GM18873 (cell line): ENCODE measurements around the gene ETV2.

Experiments used
- ATAC-seq: cut with Tn5 transposase; IDR thresholded peaks from one replicate; pipeline ENCODE4 v1.9.1; 2021; ENCODE audit warnings: mild to moderate bottlenecking, moderate library complexity, moderate number of reproducible peaks; ENCODE audit not compliant: unreplicated experiment, low FRiP score

The ETV2 gene

GRCh38 chr19:35623327-35624010 is 18.1 kb upstream of the ETV2 start:
- no peak for ATAC-seq

- ATAC-seq = peak; percentile 5
These were observed 13.3 kb upstream of the ETV2 start for GRCh38 chr19:35628264-35628564.

DNA sequence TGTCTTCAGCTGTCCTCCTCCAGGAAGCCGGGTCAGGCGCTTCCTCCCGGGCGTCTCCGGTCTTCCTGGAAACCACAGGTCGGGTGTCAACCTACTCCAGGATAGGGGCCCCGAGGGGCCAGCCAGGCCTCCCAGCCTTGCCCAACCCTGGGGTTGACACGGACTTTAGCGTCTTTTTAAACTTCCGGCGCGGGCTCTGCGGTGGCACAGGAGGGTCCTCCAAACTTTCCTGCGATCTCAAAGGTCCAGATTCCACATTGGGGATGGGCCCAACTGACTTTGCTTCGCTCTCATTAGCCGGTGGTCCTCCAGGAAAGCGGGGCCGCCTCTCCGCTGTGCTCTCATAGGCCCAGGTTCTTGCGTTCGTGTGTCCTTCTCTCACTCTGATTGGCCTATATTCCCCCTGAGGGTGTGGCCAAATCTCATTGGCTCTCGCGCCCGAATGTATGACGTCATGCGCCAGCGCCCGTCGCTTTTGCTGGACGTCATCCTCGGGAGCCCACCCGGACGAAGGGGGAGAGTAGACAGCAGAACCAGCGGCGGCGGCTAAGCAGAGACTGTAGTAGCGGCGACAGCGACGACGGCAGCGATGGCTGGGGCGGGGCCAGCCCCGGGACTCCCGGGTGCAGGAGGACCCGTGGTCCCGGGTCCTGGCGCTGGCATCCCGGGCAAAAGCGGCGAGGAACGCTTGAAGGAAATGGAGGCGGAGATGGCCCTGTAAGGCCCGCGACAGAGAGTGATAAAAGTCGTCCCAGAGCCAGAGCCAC is 12.8 kb upstream of the ETV2 start, which contains the start of gene RBM42:
RBM42 (plus strand) TSS at position 472 of the 767 bp plus-strand sequence; CDS start at position 590, 118 bp downstream.
- peak; percentile 94 for ATAC-seq

- ATAC-seq = no peak
These were observed 12.3 kb upstream of the ETV2 start for GRCh38 chr19:35629332-35629633.

DNA sequence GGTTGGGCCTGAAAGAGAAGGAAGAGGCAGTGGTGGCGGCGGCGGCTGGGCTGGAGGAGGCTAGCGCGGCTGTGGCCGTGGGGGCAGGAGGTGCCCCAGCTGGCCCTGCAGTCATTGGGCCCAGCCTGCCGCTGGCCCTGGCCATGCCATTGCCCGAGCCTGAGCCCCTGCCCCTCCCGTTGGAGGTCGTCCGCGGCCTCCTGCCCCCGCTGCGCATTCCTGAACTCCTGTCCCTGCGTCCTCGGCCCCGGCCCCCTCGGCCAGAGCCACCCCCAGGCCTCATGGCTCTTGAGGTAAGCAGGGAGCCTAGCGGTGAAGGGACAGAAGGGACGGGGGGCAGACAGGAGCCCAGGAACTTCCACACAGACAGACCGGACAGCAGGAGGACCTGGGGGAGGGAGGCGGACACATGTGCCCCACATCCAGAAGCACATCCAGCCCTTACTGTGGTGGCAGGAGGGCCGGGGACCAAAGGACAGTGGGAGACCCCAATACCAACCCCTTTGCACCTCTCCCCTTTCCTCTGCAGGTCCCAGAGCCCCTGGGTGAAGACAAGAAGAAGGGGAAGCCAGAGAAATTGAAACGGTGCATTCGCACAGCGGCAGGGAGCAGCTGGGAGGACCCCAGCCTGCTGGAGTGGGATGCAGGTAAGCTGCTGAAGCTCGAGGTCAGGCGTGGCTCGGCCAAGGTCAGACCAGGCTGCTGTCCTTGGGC is 7.7 kb upstream of the ETV2 start:
- ATAC-seq = no peak

DNA sequence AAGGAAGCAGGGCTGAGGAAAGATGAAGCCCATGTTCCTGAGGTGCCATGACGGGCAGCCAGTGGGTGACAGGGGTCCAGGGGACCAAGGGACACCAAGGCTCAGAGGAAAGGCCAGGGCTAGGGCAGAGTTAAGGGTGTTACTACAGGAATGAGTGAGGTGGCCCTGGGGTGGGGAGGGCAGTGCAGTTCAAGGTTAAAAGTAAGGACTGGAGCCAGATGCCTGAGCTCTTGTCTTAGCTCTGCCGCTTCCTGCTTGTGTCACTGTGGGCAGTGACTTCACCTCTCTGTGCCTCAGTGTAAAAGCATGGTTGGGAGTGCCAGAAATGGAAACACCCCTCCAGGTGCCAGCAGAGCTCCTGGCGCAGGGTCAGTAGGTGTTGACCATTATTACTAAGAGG is 4.9 kb upstream of the ETV2 start:
- ATAC-seq = no peak

- no peak for ATAC-seq
These were observed 4.4 kb upstream of the ETV2 start for GRCh38 chr19:35637165-35637564.

DNA sequence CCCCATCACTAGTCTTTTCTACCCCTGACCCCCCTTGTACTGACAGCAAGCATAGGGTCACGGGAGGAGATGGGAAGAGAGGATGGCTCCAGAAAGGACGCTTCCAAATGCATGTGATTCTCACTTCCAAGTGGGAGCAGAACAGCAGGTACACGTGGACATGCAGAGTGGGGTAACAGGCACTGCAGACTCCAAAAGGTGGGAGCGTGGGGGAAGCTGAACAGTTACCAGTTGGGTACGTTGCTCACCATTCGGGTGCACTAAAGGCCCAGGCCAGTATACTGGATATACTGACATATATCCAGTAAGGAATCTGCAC is 2.3 kb upstream of the ETV2 start:
- ATAC-seq = no peak

DNA sequence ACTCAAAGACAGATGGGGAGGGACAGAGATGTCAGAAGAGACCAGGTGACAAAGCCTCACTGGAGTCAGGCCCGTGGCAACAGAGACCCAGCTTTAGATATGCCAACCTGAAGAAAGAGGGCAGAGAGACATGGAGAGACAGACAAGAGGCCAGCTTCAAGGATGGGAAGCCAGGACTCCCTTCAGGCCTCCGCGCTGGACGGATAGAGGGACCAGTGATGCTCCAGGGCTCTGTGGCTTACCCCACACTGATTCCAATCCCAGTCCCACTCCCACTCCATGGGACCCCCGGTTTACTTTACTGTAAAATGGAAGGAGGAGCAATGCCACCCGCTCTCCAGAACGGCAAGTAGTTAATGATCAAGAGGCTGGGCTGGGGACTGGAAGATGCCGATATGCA is 1.7 kb upstream of the ETV2 start:
- ATAC-seq = no peak

DNA sequence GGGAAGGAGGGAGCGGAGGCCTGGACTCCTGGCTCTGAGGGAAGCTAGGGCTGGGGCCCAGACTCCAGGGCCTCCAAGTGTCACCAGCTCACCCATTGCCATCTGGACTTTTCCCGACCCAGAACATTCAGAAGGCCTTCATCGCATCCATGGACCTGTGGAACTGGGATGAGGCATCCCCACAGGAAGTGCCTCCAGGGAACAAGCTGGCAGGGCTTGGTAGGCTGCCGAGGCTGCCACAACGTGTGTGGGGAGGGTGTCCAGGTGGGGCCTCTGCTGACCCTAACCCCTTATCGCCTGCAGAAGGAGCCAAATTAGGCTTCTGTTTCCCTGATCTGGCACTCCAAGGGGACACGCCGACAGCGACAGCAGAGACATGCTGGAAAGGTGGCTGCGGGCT is 767 bp downstream of the ETV2 start:
- ATAC-seq = no peak

GRCh38 chr19:35642798-35643254 is 1.3 kb downstream of the ETV2 start:
- ATAC-seq = no peak

DNA sequence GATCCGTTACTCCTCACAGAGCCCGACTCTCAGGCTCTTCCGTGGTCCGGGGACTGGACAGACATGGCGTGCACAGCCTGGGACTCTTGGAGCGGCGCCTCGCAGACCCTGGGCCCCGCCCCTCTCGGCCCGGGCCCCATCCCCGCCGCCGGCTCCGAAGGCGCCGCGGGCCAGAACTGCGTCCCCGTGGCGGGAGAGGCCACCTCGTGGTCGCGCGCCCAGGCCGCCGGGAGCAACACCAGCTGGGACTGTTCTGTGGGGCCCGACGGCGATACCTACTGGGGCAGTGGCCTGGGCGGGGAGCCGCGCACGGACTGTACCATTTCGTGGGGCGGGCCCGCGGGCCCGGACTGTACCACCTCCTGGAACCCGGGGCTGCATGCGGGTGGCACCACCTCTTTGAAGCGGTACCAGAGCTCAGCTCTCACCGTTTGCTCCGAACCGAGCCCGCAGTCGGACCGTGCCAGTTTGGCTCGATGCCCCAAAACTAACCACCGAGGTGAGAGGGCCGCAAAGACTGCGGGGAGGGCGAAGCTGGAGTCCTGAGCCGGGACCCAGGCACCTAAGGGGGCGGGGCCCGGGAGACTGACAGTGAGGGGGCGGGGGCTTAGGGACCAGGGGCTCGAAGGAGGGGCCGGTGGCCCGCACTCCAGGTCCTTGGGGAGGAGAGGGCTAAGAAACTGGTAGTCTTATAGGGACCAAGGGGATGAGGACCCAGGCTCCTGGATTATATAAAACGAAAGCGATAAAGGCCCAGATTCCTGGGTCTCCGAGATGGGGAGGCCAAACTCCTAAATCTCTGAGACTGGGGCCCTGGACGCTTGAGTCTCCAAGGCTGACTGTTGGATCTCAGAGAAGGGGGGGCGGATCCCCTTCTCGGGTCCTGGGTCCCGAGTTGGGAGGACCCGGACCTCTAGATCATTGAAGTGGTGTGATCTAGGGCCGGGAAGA is 2.0 kb downstream of the ETV2 start:
- peak; percentile 32 for ATAC-seq

- ATAC-seq = peak; percentile 53
These were observed 2.9 kb downstream of the ETV2 start for GRCh38 chr19:35644206-35644986.

GRCh38 chr19:35644987-35645679 is 3.6 kb downstream of the ETV2 start:
- no peak for ATAC-seq

DNA sequence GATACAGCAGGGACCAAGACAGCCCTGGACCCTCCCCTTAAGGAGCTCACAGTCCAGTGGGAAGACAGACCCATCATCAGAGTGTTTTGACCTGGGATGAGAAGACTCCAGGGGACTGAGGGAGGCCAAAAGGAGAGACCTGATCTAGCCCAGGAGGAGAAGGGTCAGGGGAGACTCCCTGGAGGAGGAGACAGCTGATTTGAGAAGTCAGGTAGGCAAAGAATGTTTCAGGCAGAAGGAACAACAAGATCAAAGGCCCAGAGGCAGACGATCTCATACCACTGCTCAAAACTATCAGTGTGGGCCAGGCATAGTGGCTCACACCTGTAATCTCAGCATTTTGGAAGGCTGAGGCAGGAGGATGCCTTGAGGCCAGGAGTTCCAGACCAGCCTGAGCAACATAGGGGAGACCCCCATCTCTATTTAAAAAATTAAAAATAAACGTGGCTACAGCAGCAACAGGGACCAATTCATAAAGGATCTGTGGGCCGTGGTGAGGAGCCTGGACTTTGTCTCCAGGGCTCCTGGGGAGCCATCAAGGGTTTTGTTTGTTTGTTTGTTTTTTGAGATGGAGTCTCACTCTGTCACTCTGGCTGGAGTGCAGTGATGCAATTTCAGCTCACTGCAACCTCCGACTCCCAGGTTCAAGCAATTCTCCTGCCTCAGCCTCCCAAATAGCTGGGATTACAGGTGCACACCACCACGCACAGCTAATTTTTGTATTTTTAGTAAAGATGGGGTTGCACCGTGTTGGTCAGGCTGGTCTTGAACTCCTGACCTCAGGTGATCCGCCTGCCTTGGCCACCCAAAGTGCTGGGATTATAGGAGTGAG is 4.4 kb downstream of the ETV2 start:
- ATAC-seq = no peak

GRCh38 chr19:35648017-35648961 is 6.7 kb downstream of the ETV2 start, which contains the start of gene COX6B1:
Gene COX6B1, plus strand, starts transcription at chr19:35648323. Its CDS starts 2,921 bp downstream, at chr19:35651244.
- peak; percentile 50 for ATAC-seq

GRCh38 chr19:35650581-35650980 is 9.0 kb downstream of the ETV2 start:
- ATAC-seq = no peak
